ENCODE data around the gene C2CD2.

C2CD2 gene

GRCh38 chr21:41858466-41859296 is 95.1 kb downstream of the C2CD2 start:
- H3K4me3 ChIP-seq (ENCODE audit: low read depth, low read length), result no peak overlapping the region
- no peak for DNase-seq (ENCODE audit: low read depth)

GRCh38 chr21:41857771-41858300 is 96.0 kb downstream of the C2CD2 start:
- no peak overlapping the region for H3K4me3 ChIP-seq (ENCODE audit: low read depth, low read length)
- no peak for DNase-seq (ENCODE audit: low read depth)

GRCh38 chr21:41856572-41856971 is 97.2 kb downstream of the C2CD2 start:
- no peak overlapping the region for H3K4me3 ChIP-seq (ENCODE audit: low read depth, low read length)
- no peak for DNase-seq (ENCODE audit: low read depth)

GRCh38 chr21:41854426-41854995 is 99.3 kb downstream of the C2CD2 start:
- no peak for DNase-seq (ENCODE audit: low read depth)

GRCh38 chr21:41852929-41853320 is 100.9 kb downstream of the C2CD2 start:
- no peak for DNase-seq (ENCODE audit: low read depth)
- no peak overlapping the region for H3K4me3 ChIP-seq (ENCODE audit: low read depth, low read length)

More at GRCh38 chr21:41854426-41854995, 99.3 kb downstream of the C2CD2 start:
- no peak overlapping the region for H3K4me3 ChIP-seq (ENCODE audit: low read depth, low read length)

- DNase-seq (ENCODE audit: low read depth), result no peak
Measured at GRCh38 chr21:41852151-41852928, 101.5 kb downstream of the C2CD2 start.

GRCh38 chr21:41851090-41851790 is 102.6 kb downstream of the C2CD2 start:
- H3K4me3 ChIP-seq (ENCODE audit: low read depth, low read length), result no peak overlapping the region
- DNase-seq (ENCODE audit: low read depth), result no peak

More at GRCh38 chr21:41852151-41852928, 101.5 kb downstream of the C2CD2 start:
- H3K4me3 ChIP-seq (ENCODE audit: low read depth, low read length), result no peak overlapping the region

- H3K4me3 ChIP-seq (ENCODE audit: low read depth, low read length), result no peak overlapping the region
- DNase-seq (ENCODE audit: low read depth), result no peak
Measured at GRCh38 chr21:41850085-41850484, 103.7 kb downstream of the C2CD2 start.

- no peak overlapping the region for H3K4me3 ChIP-seq (ENCODE audit: low read depth, low read length)
- no peak for DNase-seq (ENCODE audit: low read depth)
Measured at GRCh38 chr21:41848958-41849580, 104.7 kb downstream of the C2CD2 start.

GRCh38 chr21:41848533-41848932 is 105.3 kb downstream of the C2CD2 start:
- no peak overlapping the region for H3K4me3 ChIP-seq (ENCODE audit: low read depth, low read length)
- DNase-seq (ENCODE audit: low read depth), result no peak

GRCh38 chr21:41847066-41847804 is 106.6 kb downstream of the C2CD2 start:
- no peak for DNase-seq (ENCODE audit: low read depth)

GRCh38 chr21:41846536-41846935 is 107.3 kb downstream of the C2CD2 start:
- H3K4me3 ChIP-seq (ENCODE audit: low read depth, low read length), result no peak overlapping the region
- no peak for DNase-seq (ENCODE audit: low read depth)

More at GRCh38 chr21:41847066-41847804, 106.6 kb downstream of the C2CD2 start:
- H3K4me3 ChIP-seq (ENCODE audit: low read depth, low read length), result no peak overlapping the region

- no peak for DNase-seq (ENCODE audit: low read depth)
- no peak overlapping the region for H3K4me3 ChIP-seq (ENCODE audit: low read depth, low read length)
Measured at GRCh38 chr21:41846033-41846317, 107.8 kb downstream of the C2CD2 start.

- no peak overlapping the region for H3K4me3 ChIP-seq (ENCODE audit: low read depth, low read length)
- no peak for DNase-seq (ENCODE audit: low read depth)
Measured at GRCh38 chr21:41845310-41846032, 108.3 kb downstream of the C2CD2 start.

GRCh38 chr21:41843584-41843983 is 110.2 kb downstream of the C2CD2 start:
- no peak overlapping the region for H3K4me3 ChIP-seq (ENCODE audit: low read depth, low read length)
- DNase-seq (ENCODE audit: low read depth), result no peak

- H3K4me3 ChIP-seq (ENCODE audit: low read depth, low read length), result no peak overlapping the region
- DNase-seq (ENCODE audit: low read depth), result no peak
Measured at GRCh38 chr21:41840880-41841279, 112.9 kb downstream of the C2CD2 start.

- no peak for DNase-seq (ENCODE audit: low read depth)
- H3K4me3 ChIP-seq (ENCODE audit: low read depth, low read length), result no peak overlapping the region
Measured at GRCh38 chr21:41839387-41840000, 114.3 kb downstream of the C2CD2 start.
